Adipocyte (in vitro differentiated cells): ENCODE results near the gene ZC3H12C.

Experiments
- DNase-seq: peaks from one replicate; pipeline ENCODE4 v3.0.0-alpha.2; 2015; ENCODE audit warnings: low read depth
- H3K27me3 ChIP-seq: replicated peaks from 2 replicates; pipeline ENCODE4 v1.7.0; 2013; ENCODE audit warnings: mild to moderate bottlenecking, low read length, moderate library complexity; ENCODE audit not compliant: control insufficient read depth, insufficient read depth
- H3K36me3 ChIP-seq: 2 replicates; pipeline ENCODE4 v1.7.0; 2013; ENCODE audit warnings: low read length, mild to moderate bottlenecking, moderate library complexity; ENCODE audit not compliant: control insufficient read depth, insufficient read depth, severe bottlenecking
- H3K4me1 ChIP-seq: 2 replicates; pipeline ENCODE4 v1.7.0; 2013; ENCODE audit warnings: mild to moderate bottlenecking, low read length, moderate library complexity; ENCODE audit not compliant: control insufficient read depth, insufficient read depth
- H3K4me3 ChIP-seq: 2 replicates; pipeline ENCODE4 v1.7.0; 2013; ENCODE audit warnings: mild to moderate bottlenecking, low read length, moderate library complexity
- H3K9ac ChIP-seq: 2 replicates; pipeline ENCODE4 v1.7.0; 2013; ENCODE audit warnings: mild to moderate bottlenecking, low read length, moderate library complexity
- H3K9me3 ChIP-seq: 2 replicates; pipeline ENCODE4 v1.7.0; 2013; ENCODE audit warnings: mild to moderate bottlenecking, low read length, moderate library complexity; ENCODE audit not compliant: control insufficient read depth

ZC3H12C gene

DNA sequence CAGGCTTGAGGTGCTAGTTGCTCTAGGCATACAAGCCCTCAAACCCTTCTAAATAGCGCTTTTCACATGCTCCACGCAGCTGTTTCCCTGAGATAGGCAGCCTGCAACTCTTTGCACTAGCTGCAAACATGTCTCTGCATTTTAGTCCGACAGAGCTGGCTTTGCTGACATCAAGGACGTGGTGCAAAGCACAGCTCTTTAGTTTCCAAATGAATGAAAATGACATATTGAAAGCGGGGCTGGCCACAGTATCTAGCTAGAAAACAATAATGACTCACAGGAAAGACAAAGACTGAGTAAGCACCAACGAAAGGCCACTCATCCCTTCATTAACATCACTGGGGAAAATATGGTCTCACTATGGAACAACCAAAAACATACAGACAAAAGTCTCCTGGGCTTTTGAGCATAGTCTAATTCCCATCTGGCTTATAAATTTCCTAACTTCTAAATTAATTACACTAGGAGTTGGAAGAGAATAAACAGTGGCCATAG lies 15.3 kb upstream of the ZC3H12C start:
- no peaks in the 10 kb centered on the region for H3K36me3 ChIP-seq
- peak; percentile 45 for DNase-seq
- no peak overlapping the region for H3K4me3 ChIP-seq
- no peaks in the 10 kb centered on the region for H3K27me3 ChIP-seq
- peaks cover 38% of the 10 kb centered on the region for H3K4me1 ChIP-seq
- no peak overlapping the region for H3K9ac ChIP-seq
- H3K9me3 ChIP-seq: peaks cover 5% of the 10 kb centered on the region

DNA sequence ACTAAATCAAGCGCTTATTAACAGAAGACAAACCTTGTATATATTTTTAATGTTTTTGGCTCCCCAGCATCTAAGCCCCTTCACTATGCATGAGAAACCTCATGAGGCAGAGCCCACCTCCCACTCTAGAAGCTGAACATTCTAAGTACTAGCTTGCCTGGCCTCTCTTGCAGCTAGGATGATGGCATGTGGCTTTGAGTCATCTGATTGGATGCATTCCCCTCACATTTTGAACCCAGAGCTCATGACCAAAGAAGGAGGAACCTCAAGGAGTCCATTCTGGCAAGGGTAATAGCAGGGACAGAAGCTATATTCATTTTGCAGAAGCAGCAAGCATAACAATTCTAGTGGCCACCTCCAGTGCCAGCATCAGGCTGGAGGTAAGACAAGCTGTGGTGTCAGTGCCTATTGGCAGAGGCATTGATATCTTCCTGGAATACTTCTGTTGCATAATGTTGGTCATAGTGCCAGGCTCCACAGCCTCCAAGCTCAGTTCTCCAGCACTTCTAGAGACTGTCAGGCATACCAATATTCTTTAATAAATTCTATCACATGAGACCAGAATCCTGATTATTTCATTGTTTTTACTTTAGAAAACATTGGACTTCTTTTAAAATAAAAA lies 14.2 kb upstream of the ZC3H12C start:
- H3K9ac ChIP-seq: no peak overlapping the region
- peaks cover 38% of the 10 kb centered on the region for H3K4me1 ChIP-seq
- peaks cover 5% of the 10 kb centered on the region for H3K9me3 ChIP-seq
- H3K27me3 ChIP-seq: no peaks in the 10 kb centered on the region
- no peak overlapping the region for H3K4me3 ChIP-seq
- DNase-seq: no peak
- H3K36me3 ChIP-seq: no peaks in the 10 kb centered on the region

DNA sequence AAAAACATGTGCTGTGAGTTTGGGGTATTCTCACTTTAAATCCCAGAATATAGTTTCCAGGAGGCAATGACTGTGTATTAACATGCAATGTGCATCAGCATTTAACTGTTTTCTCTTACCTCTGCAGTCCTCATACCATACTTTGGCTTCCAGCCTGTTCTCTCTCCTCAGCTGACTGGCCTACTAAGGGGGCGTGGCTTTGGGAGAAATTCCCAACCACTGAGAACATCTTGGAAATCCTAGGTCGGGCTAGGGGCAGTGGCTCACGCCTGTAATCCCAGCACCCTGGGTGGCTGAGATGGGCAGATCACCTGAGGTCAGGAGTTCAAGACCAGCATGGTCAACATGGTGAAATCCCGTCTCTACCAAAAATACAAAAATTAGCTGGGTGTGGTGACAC lies 13.5 kb upstream of the ZC3H12C start:
- no peaks in the 10 kb centered on the region for H3K36me3 ChIP-seq
- H3K4me1 ChIP-seq: peaks cover 38% of the 10 kb centered on the region
- peaks cover 5% of the 10 kb centered on the region for H3K9me3 ChIP-seq
- no peak overlapping the region for H3K9ac ChIP-seq
- H3K27me3 ChIP-seq: no peaks in the 10 kb centered on the region
- DNase-seq: no peak
- no peak overlapping the region for H3K4me3 ChIP-seq

DNA sequence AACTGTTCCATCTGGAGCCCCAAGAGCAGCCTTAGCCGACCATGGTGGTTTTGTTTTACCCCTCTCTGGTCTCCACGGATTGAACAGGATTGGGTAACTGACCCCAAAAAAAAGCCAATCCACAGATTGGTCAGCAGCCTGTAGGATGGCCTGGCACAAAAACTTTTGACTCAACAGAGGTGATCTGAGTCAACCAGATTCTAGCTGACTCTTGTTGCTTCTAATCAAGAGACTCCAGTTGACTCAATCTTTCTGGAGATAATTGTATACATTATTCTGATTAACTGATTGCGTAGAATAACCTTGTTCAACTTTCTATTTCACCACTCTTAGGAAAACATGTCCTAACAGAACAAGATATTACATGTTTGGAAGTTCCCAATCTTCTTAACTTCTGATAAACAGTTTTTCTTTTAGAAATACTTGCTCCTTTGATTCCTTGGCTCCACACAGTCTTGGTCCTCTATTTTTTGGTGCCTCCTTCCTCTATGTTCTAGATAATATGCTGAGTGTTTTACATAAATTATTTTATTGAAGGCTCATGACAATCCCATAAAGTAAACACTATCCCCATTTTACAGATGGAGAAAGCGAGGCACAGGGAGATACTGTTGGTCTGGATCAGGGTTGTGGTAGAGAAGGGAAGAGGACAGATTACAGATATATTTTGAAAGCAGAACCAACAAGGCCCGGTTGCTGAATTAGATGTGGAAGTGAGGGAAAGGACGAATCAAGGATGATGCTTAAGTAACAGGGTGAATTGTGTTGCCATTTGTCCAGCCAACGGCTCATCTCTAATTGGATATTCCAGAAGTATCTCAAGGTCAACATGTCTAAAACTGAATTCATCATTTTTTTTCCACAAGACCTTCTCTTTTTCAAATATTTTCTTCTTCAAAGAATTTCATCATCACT lies 11.5 kb upstream of the ZC3H12C start:
- Histone ChIP-seq H3K9ac (no peak overlapping the region), H3K9me3 (peaks cover 5% of the 10 kb centered on the region), H3K27me3 (no peaks in the 10 kb centered on the region), H3K36me3 (no peaks in the 10 kb centered on the region), H3K4me3 (no peak overlapping the region), H3K4me1 (peaks cover 39% of the 10 kb centered on the region)
- no peak for DNase-seq

DNA sequence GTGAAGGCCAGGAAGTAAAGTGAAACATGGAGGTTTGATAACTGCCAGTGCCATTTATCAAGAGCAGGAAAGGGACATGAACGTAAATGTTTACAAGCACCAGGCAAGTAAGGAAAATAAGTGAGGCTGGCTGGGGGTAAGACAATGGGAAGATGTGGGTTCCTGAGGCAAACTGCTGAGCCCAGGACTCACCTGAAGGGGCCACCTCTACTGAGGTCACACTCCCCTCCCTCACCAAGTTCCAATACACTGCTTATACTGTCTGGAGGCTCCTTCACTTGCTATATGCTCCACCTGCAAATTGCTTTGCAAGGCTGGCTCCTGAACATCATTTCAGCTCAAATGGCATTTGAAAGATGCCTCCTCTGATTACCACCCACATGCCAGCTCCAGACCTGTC lies 10.3 kb upstream of the ZC3H12C start:
- no peak overlapping the region for H3K4me3 ChIP-seq
- H3K4me1 ChIP-seq: peaks cover 35% of the 10 kb centered on the region
- DNase-seq: no peak
- H3K9ac ChIP-seq: no peak overlapping the region
- H3K9me3 ChIP-seq: peaks cover 5% of the 10 kb centered on the region
- H3K36me3 ChIP-seq: no peaks in the 10 kb centered on the region
- H3K27me3 ChIP-seq: no peaks in the 10 kb centered on the region

DNA sequence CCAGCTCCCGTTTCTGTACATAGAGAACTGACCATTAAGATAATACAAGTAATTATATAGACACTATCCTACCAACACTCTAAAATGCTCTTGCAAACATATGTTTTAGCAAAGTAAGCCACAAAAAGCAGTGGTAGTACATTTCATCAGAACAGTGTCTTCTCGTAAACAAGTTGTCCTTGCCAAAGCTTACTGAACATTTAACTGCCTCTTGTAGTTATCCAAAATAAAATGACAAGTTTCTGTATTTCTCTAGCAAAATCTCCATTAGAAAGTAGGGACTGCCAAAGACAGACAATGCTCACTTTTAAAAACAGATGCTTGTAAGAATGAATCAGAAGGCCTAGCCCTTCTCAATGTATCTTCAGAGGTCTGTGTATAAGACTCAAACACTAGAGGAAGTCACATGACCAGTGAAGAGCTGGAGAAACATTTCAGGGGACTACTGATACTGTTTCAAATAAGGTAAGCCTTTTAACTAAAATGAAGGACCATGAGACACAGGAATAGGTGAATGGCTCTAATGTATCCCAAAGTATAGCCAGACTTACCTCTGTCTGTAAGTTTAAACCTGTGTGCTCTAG lies 7.8 kb upstream of the ZC3H12C start:
- DNase-seq: peak; percentile 15
- Histone ChIP-seq H3K4me1 (peaks cover 25% of the 10 kb centered on the region), H3K4me3 (no peak overlapping the region), H3K36me3 (no peaks in the 10 kb centered on the region), H3K27me3 (no peaks in the 10 kb centered on the region), H3K9ac (peak overlapping the region; percentile 3), H3K9me3 (no peaks in the 10 kb centered on the region)

DNA sequence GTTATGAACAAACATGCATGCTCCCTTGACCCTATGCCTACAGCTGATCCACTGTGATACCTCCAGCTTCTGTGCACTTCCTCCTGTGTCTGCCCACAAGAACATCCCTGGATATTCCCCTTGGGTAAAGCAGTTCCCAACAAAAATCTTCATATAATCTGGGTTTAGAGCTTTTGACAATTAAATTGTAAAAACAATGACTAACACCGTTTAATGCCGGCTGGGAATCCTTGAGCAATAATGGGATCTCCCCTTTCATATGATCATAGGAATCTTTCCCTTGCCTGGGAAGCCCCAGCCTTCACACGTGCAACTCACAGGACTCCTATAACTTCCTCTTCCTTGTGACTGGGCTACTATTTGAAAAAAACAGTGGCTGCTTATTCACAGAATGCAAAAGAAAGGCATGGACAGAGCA lies 6.3 kb upstream of the ZC3H12C start:
- no peaks in the 10 kb centered on the region for H3K27me3 ChIP-seq
- H3K9me3 ChIP-seq: no peaks in the 10 kb centered on the region
- DNase-seq: peak; percentile 46
- no peak overlapping the region for H3K4me3 ChIP-seq
- no peaks in the 10 kb centered on the region for H3K36me3 ChIP-seq
- peaks cover 29% of the 10 kb centered on the region for H3K4me1 ChIP-seq
- H3K9ac ChIP-seq: no peak overlapping the region

DNA sequence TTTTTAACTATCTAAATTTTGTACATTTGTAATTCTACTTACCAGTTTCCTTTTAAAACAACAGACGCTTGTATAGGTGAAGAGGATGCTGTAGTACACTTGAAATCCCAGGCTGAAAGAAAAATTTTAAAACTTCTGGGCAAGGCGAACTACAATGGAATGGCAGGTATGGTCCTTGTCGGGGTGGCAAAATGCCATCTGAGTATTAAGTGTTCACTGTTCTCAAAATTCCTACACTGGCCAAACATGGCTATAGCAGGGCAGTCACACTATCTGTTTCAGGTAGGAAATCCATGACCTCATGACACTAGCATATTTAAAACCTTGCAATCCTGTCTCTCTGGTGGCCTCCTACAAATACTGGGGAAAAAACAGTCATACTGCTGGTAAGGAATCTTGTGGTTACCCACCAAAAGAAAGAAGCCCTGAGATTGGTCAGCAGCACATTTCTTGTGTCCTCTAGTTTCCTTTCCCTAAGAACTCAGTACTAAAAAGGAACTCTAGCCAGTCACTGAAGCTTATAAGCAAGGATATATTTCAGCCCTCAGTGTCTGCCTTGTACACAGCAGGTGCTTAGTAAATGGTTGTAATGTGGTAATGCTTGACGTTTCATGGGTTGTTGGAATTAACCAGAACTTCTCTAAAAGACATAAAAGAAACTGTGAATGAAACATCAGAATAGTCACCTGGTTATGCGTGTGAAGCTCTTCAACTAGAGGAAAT lies 5.2 kb upstream of the ZC3H12C start:
- no peak overlapping the region for H3K4me3 ChIP-seq
- peak; percentile 24 for DNase-seq
- H3K9me3 ChIP-seq: no peaks in the 10 kb centered on the region
- H3K27me3 ChIP-seq: no peaks in the 10 kb centered on the region
- no peak overlapping the region for H3K9ac ChIP-seq
- no peaks in the 10 kb centered on the region for H3K36me3 ChIP-seq
- peaks cover 33% of the 10 kb centered on the region for H3K4me1 ChIP-seq

DNA sequence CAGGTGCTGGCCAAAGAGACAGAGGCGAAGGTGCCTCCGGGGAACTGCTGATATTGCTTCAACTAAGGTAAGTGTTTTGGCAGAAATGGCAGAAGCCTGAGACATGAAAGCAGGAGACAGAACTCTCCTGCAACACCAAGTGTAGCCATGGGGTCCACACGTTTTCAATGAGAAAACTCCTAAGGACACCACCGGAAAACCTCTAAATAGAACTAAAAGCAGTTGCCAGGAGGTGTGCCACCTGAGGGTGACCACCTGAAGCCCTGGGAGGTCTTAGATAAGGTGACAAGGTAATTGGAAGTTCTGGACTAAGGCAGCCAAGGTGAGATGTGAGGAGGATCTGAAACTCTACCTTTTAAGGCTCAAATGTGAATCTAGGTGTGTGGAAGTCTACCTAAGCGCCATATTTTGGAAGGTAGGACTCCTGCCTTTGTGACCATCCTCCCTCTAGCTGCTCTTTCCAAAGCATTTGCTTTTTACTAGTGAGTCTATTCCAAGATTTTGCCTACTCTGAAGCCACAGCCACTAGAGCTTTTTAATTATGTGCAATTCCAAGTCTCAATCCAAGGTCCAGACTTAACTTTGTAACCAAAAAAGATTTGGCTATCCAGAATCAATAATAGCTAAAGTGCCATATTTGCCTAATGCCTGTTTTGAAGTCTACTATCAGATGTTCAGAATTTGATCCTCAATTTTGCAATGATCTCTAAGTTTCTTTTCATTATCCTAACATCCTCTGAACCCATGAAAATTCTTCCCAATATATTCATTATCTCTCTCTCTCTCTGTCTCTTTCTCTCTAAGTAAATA lies 4.5 kb upstream of the ZC3H12C start:
- H3K9ac ChIP-seq: no peak overlapping the region
- H3K4me3 ChIP-seq: no peak overlapping the region
- DNase-seq: no peak
- H3K36me3 ChIP-seq: no peaks in the 10 kb centered on the region
- no peaks in the 10 kb centered on the region for H3K27me3 ChIP-seq
- peaks cover 33% of the 10 kb centered on the region for H3K4me1 ChIP-seq
- H3K9me3 ChIP-seq: no peaks in the 10 kb centered on the region

DNA sequence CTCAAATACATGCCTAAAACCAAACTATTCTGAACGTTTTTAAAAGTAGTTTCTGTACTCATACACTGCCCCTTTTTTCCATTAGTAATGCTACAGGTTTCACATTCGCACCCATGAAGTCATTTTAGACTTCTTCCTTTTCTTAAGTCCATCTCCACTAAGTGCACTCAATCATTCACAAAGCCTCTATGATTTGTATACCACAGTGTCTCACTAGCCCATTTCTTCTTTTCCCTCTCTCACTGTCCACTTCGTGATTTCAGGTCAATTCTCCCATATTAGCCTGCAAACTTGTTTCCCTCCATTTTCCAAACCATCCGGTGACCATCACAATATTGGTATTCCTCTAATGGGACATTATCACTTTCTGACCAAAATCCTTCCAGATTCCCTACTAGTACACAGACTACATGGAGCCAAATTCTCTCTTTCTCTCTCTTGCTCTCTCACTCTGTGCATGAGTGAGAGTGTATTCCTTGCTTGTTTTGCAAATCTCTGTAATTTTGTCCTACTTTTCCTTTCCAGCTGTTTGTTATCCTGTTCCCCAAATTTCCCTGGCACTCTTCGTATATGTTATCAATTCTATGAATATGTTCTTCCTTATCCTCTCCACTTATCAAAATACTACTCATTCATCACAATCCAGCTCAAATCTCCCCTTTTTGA lies 3.4 kb upstream of the ZC3H12C start:
- no peak overlapping the region for H3K4me3 ChIP-seq
- H3K36me3 ChIP-seq: no peaks in the 10 kb centered on the region
- H3K9me3 ChIP-seq: no peaks in the 10 kb centered on the region
- DNase-seq: no peak
- H3K9ac ChIP-seq: no peak overlapping the region
- peaks cover 40% of the 10 kb centered on the region for H3K4me1 ChIP-seq
- H3K27me3 ChIP-seq: no peaks in the 10 kb centered on the region
